GM19099 (cell line): ENCODE measurements around the gene RNF222.

Experiments used
- POLR2A ChIP-seq: IDR thresholded peaks from 3 replicates; pipeline ENCODE4 v1.6.1; 2011; ENCODE audit warnings: low read depth; ENCODE audit not compliant: insufficient read length; ENCODE audit errors: extremely low read depth

The RNF222 gene

GRCh38 chr17:8393470-8394231, 4.0 kb downstream of the RNF222 start:
- TF ChIP-seq POLR2A = peak; percentile 16

GRCh38 chr17:8392674-8393469, 4.8 kb downstream of the RNF222 start:
- TF ChIP-seq POLR2A = no peak

- no peak for TF ChIP-seq POLR2A
Measured at GRCh38 chr17:8392274-8392673, 5.4 kb downstream of the RNF222 start.

- TF ChIP-seq POLR2A = no peak
Measured at GRCh38 chr17:8391711-8392110, 5.9 kb downstream of the RNF222 start.

GRCh38 chr17:8387914-8388651, 9.5 kb downstream of the RNF222 start:
- TF ChIP-seq POLR2A = no peak

GRCh38 chr17:8386841-8387240, 10.8 kb downstream of the RNF222 start:
- TF ChIP-seq POLR2A = no peak

- TF ChIP-seq POLR2A = no peak
Measured at GRCh38 chr17:8384801-8385378, 12.7 kb downstream of the RNF222 start.

- peak; percentile 99 for TF ChIP-seq POLR2A
Measured at GRCh38 chr17:8383143-8383822, 14.3 kb downstream of the RNF222 start, which contains the start of gene RPL26. RPL26 (minus strand) TSS chr17:8383193; CDS start chr17:8382310, 883 bp downstream.

- TF ChIP-seq POLR2A = no peak
Measured at GRCh38 chr17:8382880-8383142, 14.8 kb downstream of the RNF222 start.

GRCh38 chr17:8382052-8382879, 15.4 kb downstream of the RNF222 start:
- no peak for TF ChIP-seq POLR2A

- TF ChIP-seq POLR2A = no peak
Measured at GRCh38 chr17:8380049-8380448, 17.6 kb downstream of the RNF222 start.

- no peak for TF ChIP-seq POLR2A
Measured at GRCh38 chr17:8377422-8377821, 20.2 kb downstream of the RNF222 start.

- peak; percentile 82 for TF ChIP-seq POLR2A
Measured at GRCh38 chr17:8376271-8377067, 21.2 kb downstream of the RNF222 start, which contains the start of gene KRABD2. KRABD2 (minus strand) TSS chr17:8376704.
